ENCODE measurements around the gene C1QTNF8. TPM values are rescaled to one million over a fixed set of nuclear protein-coding genes. Genes with fewer than 3 reads are reported as not detected.

Gene C1QTNF8
- total RNA-seq, 1 experiment from 2014 or later: not detected

GRCh38 chr16:1077877-1078578 is 18.0 kb downstream of the C1QTNF8 start:
- POLR2A ChIA-PET (ENCODE audit: unreplicated experiment): no interaction called here
- BruUV-seq (replicated peaks): no TSS peak
- Histone ChIP-seq H3F3A (ENCODE audit: insufficient read depth, low read depth) (no peaks in the 10 kb centered on the region), H3K27me3 (ENCODE audit: insufficient read depth, low read depth) (peaks cover 56% of the 10 kb centered on the region), H4K20me1 (ENCODE audit: insufficient read depth) (no peaks in the 10 kb centered on the region), H3K4me1 (replicated peaks; ENCODE audit: insufficient read depth) (peaks cover 15% of the 10 kb centered on the region; the same call in 1 of the 2 replicates), H3K4me3 (no peak overlapping the region), H3K36me3 (ENCODE audit: low read depth) (no peaks in the 10 kb centered on the region), H3K79me2 (ENCODE audit: low read depth) (no peaks in the 10 kb centered on the region), H3K9me2 (ENCODE audit: insufficient read depth) (no peaks in the 10 kb centered on the region), H3K4me2 (peak overlapping the region; percentile 36; the same call in 1 of the 2 replicates), H3K9me3 (ENCODE audit: insufficient read depth, low read depth) (no peaks in the 10 kb centered on the region), H3K27ac (no peak overlapping the region), H2AFZ (no peak overlapping the region)
- intact Hi-C loops (cut with micrococcal nuclease; ENCODE audit: unreplicated experiment): no loop called here
- CTCF ChIA-PET: interaction anchor here (0.6 kb wide), 1 partner anchor 9 kb away, joined by 3 read pairs; no protein-coding TSS in a partner anchor
- no peak for DNase-seq
- TF ChIP-seq CTCF (conservative IDR thresholded peaks at IDR 0.05): no peak
- no peak for TF ChIP-seq EZH2 (IDR thresholded peaks at IDR 0.05; ENCODE audit: low read depth)

- CTCF ChIA-PET: no interaction called here
- BruUV-seq (replicated peaks): no TSS peak
- Histone ChIP-seq H4K20me1 (ENCODE audit: insufficient read depth) (no peaks in the 10 kb centered on the region), H2AFZ (no peak overlapping the region), H3K9me2 (ENCODE audit: insufficient read depth) (no peaks in the 10 kb centered on the region), H3F3A (ENCODE audit: insufficient read depth, low read depth) (no peaks in the 10 kb centered on the region), H3K4me1 (replicated peaks; ENCODE audit: insufficient read depth) (peaks cover 9% of the 10 kb centered on the region; the same call in 1 of the 2 replicates), H3K27me3 (ENCODE audit: insufficient read depth, low read depth) (peaks cover 46% of the 10 kb centered on the region), H3K79me2 (ENCODE audit: low read depth) (no peaks in the 10 kb centered on the region), H3K36me3 (ENCODE audit: low read depth) (no peaks in the 10 kb centered on the region), H3K4me3 (no peak overlapping the region), H3K9me3 (ENCODE audit: insufficient read depth, low read depth) (no peaks in the 10 kb centered on the region), H3K4me2 (no peak overlapping the region), H3K27ac (no peak overlapping the region)
- DNase-seq: no peak
- TF ChIP-seq CTCF (conservative IDR thresholded peaks at IDR 0.05) (no peak), EZH2 (IDR thresholded peaks at IDR 0.05; ENCODE audit: low read depth) (no peak)
- intact Hi-C loops (cut with micrococcal nuclease; ENCODE audit: unreplicated experiment): no loop called here
- POLR2A ChIA-PET (ENCODE audit: unreplicated experiment): no interaction called here
Measured at GRCh38 chr16:1076801-1077576, 19.1 kb downstream of the C1QTNF8 start.

GRCh38 chr16:1075546-1075945 is 20.5 kb downstream of the C1QTNF8 start:
- POLR2A ChIA-PET (ENCODE audit: unreplicated experiment): no interaction called here
- H3K27ac ChIP-seq: no peak overlapping the region
- CTCF ChIA-PET: no interaction called here
- no peak for TF ChIP-seq CTCF (conservative IDR thresholded peaks at IDR 0.05)
- no peak for TF ChIP-seq EZH2 (IDR thresholded peaks at IDR 0.05; ENCODE audit: low read depth)
- H3K9me2 ChIP-seq (ENCODE audit: insufficient read depth): no peaks in the 10 kb centered on the region
- no peaks in the 10 kb centered on the region for H4K20me1 ChIP-seq (ENCODE audit: insufficient read depth)
- H2AFZ ChIP-seq: no peak overlapping the region
- intact Hi-C loops (cut with micrococcal nuclease; ENCODE audit: unreplicated experiment): no loop called here
- H3K4me3 ChIP-seq: no peak overlapping the region
- no peaks in the 10 kb centered on the region for H3K9me3 ChIP-seq (ENCODE audit: insufficient read depth, low read depth)
- H3K79me2 ChIP-seq (ENCODE audit: low read depth): no peaks in the 10 kb centered on the region
- no peak overlapping the region for H3K4me2 ChIP-seq
- no TSS peak for BruUV-seq (replicated peaks)
- H3K4me1 ChIP-seq (replicated peaks; ENCODE audit: insufficient read depth): peaks cover 9% of the 10 kb centered on the region; the same call in 1 of the 2 replicates
- H3K36me3 ChIP-seq (ENCODE audit: low read depth): no peaks in the 10 kb centered on the region
- no peak for DNase-seq
- H3K27me3 ChIP-seq (ENCODE audit: insufficient read depth, low read depth): peaks cover 37% of the 10 kb centered on the region
- H3F3A ChIP-seq (ENCODE audit: insufficient read depth, low read depth): no peaks in the 10 kb centered on the region

Data from PC-9 (cell line).